Omental fat pad (tissue), 4 donors: ENCODE results near the gene CHRNA4. TPM values are rescaled to one million over a fixed set of nuclear protein-coding genes. Genes with fewer than 3 reads are reported as not detected.
"Not testable (repeated sequence)": the region's sequence is repeated elsewhere in the genome, so short reads cannot be mapped to it uniquely, and the experiment has no call there.

Experiments
- ATAC-seq: fragments of 150-250 bp; one replicate; pipeline ENCODE4 v1.9.1; 2016; ENCODE audit warnings: mild to moderate bottlenecking, moderate library complexity; ENCODE audit not compliant: low FRiP score
- DNase-seq: peaks from one replicate; pipeline ENCODE4 v3.0.0-alpha.2; 2019; ENCODE audit warnings: low spot score
- total RNA-seq, 4 donors: library from RNA; depleted of rRNA; stranded (reverse); fragments of >200 nt; gene quantifications; one replicate each; pipeline ENCODE4 v1.1.0, GENCODE V29; 2016
- TF ChIP-seq, protein P1 (sequence below), 3 donors: fragments of 450-650 bp; IDR thresholded peaks; one replicate each; pipeline ENCODE4 v1.5.1; 2016 to 2017; ENCODE audit warnings: antibody characterized with exemption in 3 of 3, mild to moderate bottlenecking in 3 of 3, moderate library complexity in 2 of 3

Gene CHRNA4
- total RNA-seq, 4 donors from 2014 or later, result not detected

GRCh38 chr20:63310265-63310991 lies 50.7 kb downstream of the CHRNA4 start:
- no peak for ATAC-seq
- TF ChIP-seq, protein P1, sequence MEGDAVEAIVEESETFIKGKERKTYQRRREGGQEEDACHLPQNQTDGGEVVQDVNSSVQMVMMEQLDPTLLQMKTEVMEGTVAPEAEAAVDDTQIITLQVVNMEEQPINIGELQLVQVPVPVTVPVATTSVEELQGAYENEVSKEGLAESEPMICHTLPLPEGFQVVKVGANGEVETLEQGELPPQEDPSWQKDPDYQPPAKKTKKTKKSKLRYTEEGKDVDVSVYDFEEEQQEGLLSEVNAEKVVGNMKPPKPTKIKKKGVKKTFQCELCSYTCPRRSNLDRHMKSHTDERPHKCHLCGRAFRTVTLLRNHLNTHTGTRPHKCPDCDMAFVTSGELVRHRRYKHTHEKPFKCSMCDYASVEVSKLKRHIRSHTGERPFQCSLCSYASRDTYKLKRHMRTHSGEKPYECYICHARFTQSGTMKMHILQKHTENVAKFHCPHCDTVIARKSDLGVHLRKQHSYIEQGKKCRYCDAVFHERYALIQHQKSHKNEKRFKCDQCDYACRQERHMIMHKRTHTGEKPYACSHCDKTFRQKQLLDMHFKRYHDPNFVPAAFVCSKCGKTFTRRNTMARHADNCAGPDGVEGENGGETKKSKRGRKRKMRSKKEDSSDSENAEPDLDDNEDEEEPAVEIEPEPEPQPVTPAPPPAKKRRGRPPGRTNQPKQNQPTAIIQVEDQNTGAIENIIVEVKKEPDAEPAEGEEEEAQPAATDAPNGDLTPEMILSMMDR (IDR thresholded peaks at IDR 0.05), result no peak
- DNase-seq, result no peak

DNA sequence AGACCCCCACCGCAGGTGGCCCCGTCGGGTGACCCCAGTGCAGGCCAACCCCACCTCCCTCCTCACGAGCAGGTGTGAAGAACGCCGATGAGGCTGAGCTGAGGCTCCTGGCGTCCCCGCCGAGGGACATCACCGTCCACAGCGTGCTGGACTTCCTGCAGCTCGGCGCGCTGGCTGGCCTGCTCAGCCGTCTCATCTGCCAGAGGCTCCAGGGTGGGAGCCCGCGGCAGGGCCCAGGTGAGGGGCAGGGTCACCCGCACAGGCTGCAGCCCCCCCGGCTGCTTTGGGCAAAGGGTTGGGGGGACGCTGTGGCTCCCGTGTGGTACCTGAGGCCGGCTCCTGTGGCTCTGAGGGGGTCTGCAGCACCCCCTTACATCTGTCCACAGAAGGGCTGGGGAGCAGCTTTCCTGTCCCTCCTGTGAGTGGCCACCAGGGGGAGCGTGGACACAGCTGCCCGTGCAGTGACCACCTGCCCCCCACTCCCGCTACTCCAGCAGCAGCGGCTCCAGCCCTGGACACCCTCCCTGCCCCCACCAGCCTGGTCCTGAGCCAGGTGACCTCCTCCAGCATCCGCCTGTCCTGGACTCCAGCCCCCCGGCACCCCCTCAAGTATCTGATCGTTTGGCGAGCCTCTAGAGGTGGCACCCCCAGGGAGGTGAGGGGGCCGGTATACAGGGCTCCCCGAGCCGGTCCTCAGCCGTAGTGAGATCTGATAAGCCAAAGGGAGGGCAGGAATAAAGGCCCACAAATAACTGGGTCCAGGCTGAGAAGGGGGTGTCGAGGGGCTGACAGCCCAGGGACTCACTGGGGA lies 51.7 kb downstream of the CHRNA4 start:
- ATAC-seq, result no peak
- no peak for DNase-seq
- TF ChIP-seq, protein P1 (IDR thresholded peaks at IDR 0.05), result peak in 1 of 3 donors; percentile 41

GRCh38 chr20:63308218-63308911 lies 52.8 kb downstream of the CHRNA4 start:
- DNase-seq (no peak), ATAC-seq (no peak)
- TF ChIP-seq, protein P1 (IDR thresholded peaks at IDR 0.05), result no peak

- DNase-seq (no peak), ATAC-seq (no peak)
- TF ChIP-seq, protein P1 (IDR thresholded peaks at IDR 0.05), result no peak
Observed at GRCh38 chr20:63307538-63308217, 53.5 kb downstream of the CHRNA4 start.

- TF ChIP-seq, protein P1 (IDR thresholded peaks at IDR 0.05), result no peak
Observed at GRCh38 chr20:63306673-63307537, 54.2 kb downstream of the CHRNA4 start.

GRCh38 chr20:63305933-63306672 lies 55.0 kb downstream of the CHRNA4 start:
- not testable (repeated sequence) for ATAC-seq, DNase-seq

More at GRCh38 chr20:63306673-63307537, 54.2 kb downstream of the CHRNA4 start:
- DNase-seq, result no peak
- no peak for ATAC-seq
